RCC 7860 (cell line): Measurements from ENCODE around the gene ANXA4.
"Not testable (repeated sequence)": the region's sequence is repeated elsewhere in the genome, so short reads cannot be mapped to it uniquely, and the experiment has no call there.

Source experiments
- DNase-seq: peaks from one replicate; pipeline ENCODE4 v3.0.0-alpha.2; 2015; ENCODE audit warnings: low spot score
- FAIRE-seq: peaks from 2 replicates; lab custom pipeline; 2012; peaks lifted over from hg19 to GRCh38; lab: Jason Lieb, UNC

Gene ANXA4

DNA sequence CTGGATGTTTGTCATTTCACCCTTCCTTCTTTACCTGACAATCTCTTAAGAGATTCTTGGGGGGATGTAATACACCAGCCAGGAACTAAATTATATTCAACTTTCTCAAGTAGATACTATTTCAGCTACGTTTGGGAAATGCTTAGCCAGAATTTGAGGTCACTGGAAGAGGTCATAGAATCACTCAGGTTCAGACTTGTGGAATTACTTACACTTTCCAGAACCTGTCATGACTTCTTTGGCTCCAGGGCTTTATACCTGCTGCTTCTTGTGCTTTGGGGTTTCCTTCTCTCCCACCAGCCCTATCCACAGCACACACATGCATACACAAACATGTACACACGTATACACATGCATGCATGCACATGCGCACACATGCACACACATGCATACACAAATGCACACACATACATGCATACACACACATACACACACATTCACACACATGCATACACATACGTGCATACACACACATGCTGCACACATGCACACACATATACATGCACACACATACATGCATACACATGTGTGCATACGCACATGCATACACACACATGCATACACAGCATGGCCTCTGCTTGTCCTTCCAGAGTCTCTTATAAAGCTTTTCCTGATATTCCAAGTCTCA, 23.5 kb upstream of the ANXA4 start:
- no peak for FAIRE-seq
- DNase-seq = no peak

DNA sequence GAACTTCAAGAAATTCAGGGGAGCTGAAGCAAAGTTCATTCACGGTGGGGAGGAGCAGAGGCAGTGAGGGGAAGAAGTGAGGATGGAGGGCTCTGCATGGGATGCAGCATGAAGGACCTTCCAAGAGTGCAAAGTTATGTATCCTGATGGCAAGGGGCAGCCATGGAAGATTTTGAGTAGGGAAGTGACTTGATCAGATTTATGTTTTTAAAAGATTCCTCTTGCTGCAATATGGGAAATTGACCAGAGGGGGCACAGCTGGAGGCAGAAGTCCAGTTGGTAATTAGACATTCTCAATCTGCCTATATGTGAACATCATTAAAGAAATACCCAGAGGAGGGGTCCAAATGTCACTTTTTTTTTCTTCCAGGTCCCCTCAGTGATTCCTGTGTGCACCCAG, 21.5 kb upstream of the ANXA4 start:
- no peak for FAIRE-seq
- DNase-seq = no peak

DNA sequence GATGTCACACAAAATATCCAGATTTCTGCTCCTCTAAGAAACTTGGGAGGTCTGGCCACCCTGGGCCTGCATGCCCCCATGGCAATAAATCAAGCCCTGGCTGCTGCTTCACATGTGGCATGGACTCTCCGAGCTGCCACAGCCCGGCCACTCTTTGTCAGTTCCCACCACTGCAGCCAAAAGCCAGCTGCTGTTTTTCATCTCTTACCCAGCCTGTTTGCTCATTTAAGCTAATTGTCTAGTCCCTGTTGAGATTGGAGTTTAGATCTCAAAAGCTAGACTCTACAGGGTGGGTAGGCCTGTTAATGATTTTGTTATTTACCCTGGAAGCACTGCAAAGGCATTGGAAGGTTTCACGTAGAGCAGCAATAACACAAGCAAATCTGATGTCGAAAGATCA, 20.9 kb upstream of the ANXA4 start:
- no peak for FAIRE-seq

DNA sequence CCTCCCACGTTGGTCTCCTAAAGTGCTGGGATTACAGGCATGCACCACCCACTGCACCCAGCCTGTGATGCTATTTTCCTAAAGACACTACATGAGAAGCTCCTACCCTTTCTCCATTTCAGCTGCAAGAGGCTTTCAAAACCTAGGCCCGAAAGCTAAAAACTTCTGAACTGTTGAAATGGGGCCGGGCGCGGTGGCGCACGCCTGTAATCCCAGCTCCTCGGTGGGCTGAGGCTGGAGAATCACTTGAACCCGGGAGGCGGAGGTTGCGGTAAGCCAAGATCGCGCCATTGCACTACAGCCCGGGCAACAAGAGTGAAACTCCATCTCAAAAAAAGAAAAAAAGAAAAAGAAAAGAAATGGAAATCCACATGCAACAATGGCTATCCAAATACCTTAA, 18.1 kb upstream of the ANXA4 start:
- DNase-seq (no peak), FAIRE-seq (no peak)

More for the DNA sequence above, 20.9 kb upstream of the ANXA4 start:
- no peak for DNase-seq

DNA sequence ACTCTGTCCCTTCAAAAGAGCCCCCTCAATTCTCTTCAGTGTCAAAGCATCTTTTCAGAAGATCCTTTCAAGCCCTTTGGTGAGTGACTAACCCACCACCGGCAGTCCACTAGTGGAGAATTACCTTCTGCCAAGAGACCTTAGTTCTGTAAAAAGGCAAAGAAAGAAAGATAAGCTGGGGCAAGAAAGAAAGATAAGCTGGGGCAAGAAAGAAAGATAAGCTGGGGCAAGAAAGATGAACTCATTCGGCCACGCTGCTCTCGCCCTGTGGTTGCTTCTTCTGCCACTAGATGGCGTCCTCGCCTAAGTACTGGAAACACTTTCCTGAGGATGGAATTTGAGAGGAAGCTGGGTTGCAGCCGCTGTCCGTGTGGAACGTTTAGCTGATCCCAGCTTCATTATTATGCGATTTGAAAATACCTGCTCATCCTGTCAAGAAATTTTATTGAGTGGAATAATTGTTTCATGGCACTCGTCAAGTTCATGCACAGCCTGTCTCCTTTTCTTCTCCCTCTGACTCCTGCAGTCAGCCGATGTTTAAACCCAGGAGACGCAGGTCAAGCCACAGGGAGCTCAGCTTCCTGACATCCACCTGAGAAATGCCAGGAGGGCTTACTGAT, 17.3 kb upstream of the ANXA4 start:
- FAIRE-seq = peak; percentile 84
- DNase-seq = peak; percentile 66

DNA sequence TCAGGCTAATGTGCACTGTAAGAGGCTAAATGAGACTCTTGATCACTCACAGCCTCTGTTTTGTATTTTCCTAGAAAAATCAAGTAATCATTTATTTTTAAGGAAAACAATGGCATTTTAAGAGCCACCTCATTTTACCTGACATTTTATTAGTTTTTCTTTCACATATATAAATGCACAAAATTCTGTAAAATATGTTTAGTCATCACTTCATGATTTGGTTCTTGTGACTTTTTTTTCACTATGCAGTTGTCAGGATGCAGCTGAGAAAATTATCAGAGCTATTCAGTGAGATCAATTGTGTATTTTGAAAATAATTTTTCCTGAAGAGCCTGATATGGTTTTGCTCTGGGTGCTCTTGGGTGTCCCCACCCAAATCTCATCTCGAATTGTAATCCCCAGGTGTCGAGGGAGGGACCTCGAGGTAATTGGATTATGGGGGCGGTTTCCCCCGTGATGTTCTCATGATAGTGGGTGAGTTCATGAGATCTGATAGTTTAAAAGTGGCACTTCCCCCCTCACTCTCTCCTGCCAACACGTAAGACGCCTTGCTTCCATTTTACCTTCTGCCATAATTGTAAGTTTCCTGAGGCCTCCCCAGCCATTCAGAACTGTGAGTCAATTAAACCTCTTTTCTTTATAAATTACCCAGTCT, 16.1 kb upstream of the ANXA4 start:
- DNase-seq (no peak), FAIRE-seq (no peak)

DNA sequence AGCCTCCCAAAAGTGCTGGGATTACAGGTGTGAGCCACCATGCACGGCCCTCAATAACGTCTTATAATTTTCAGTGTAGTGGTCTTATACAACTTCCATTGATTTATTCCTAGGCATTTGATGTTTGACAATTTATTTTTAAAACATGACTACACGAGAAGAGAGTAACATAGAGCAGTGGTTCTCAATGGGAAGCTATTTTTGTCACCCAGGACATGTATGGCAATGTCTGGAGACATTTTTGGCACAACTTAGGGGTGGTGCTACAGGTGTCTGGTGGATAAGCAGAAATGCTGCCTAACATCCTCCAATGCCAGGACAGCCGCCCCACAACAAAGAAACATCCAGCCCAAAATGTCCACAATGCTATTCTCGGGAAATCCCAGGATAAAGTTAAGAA, 12.7 kb upstream of the ANXA4 start:
- DNase-seq (no peak), FAIRE-seq (no peak)

DNA sequence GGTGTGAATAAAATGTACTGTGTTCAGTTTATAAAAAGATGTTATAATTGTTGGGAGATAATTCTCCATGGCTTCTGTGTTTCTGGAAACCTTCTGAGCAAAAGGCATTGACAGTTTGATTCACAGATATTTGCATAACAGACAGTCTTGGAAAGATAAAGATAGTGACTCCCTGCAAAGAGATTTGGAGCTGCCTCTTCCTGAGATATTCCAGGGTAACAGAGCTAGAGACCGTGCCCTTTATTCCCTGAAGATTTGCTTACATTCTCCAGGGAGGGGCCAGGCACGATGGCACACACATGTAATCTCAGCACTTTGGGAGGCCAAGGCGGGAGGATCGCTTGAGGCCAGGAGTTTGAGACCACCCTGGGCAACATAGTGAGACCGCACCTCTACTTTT, 12.2 kb upstream of the ANXA4 start:
- no peak for DNase-seq
- no peak for FAIRE-seq

DNA sequence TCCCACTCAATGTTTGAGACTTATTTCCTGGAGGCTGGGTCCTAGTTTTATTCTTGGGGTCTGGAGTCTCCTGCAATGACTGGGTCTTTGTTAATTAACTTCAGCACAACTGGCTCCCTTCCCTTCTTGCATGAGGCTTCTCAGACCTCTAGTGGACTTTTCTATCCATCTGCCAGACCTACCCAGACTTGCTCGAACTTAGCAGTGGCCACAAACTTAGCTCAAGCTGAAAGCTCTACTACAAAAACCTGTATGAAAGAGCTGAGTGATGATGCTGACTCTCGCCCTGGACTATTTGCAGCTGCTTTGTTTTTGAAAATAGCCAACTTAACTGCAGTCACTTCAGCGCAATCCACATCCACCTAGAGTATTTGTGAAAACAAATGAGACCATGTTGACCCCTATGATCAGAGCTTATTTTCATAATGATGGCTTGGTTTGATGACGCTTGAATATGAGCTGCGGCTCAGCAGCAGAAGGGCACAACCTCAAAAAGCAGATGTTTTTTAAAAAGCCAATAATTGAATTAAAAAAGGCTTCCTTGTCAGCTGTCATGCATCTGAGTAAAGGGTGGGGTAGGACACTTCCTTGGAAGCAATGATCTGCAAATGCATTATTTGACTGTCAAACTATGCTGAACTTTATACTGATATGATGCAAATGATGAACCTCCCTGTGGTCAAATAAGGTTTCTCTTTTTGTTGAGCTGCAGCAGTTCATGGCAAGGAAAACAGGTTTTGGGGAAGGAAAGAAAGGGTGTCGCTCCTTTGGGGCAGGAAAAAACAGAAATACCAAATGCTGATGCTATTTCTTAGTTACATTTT, 10.6 kb upstream of the ANXA4 start:
- FAIRE-seq (no peak), DNase-seq (no peak)

DNA sequence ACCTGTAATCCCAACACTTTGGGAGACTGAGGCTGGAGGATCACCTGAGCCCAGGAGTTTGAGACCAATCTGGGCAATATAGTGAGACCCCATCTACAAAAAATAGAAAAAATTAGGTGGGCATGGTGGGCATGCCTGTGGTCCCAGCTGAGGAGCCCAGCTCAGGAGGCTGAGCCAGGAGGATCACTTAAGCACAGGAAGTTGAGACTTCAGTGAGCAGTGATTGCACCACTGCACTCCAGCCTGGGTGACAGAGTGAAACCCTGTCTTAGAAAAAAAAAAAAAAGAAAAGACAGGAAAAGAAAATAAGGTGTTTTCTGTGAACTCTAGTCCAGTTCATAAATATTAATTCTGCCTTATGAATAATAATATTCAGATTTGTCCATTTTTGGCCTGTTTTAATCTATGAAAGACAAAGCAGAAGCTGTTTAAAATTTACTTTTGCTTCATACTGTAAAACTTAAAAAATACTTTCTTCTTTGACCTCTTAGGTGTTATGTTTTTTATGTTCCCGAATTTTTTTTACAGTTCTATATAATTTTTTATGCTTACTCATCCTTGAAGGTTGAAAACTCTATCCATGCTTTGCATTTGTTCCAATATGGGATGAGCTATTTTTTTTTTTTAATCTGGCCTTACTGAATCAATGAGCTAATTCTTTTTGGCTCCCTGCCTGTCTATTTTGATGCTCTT, 8.4 kb upstream of the ANXA4 start:
- FAIRE-seq (no peak), DNase-seq (no peak)

DNA sequence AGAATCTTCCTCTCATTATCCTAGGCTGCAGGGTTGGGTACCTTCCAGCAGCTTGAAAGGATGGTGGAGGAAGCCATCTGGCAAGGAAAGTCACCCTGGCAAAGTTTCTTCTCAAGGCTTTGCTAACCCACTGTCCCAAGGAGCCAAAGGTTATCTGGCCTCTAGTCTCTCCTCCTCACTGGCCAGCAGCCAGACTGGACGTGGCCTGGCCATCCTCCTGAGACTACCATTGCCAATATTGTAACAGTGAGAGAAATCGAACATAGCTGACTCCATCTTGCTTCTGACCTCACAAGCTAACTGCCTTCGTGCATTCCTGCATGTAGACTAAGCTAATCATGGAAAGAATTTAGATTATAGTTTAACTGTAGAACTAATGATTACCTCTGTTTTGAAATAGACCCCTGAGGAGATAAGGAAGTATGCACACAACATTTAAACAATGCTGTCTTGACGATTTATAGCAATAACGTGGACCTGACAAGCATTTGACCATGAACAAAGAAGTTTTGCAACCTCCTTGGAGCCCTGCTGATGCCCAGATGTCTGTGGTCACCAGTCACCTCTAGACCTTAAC, 7.8 kb upstream of the ANXA4 start:
- DNase-seq = peak; percentile 76
- peak; percentile 91 for FAIRE-seq

DNA sequence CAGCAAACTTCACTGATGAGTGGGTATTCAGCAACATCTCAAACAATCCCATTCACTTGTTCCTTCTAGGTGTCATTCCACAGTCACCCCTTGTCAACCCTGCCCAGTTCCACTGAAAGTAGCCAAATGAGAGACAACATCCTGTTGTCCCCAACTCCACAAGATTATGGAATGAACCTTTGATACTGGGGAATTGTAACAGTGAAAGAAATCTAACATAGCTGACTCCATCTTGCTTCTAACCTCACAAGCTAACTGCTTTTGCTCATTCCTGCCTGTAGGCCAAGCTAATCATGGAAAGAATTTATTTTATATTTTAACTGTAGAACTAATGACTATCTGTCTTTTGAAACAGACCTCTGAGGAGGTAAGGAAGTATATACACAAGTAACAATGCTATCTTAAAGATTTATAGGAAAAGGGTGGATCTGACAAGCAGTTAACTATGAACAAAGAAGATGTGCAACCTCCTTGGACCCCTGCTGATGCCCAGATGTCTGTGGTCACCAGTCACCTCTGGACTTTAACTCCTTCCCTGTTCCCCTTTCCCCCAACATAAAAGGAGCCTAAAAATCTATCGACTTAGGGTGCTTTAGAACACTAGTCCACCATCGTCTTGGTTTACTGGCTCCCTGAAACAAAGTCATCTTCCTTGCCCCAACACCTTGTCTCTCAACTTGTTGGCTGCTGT, 6.9 kb upstream of the ANXA4 start:
- DNase-seq (no peak), FAIRE-seq (no peak)

DNA sequence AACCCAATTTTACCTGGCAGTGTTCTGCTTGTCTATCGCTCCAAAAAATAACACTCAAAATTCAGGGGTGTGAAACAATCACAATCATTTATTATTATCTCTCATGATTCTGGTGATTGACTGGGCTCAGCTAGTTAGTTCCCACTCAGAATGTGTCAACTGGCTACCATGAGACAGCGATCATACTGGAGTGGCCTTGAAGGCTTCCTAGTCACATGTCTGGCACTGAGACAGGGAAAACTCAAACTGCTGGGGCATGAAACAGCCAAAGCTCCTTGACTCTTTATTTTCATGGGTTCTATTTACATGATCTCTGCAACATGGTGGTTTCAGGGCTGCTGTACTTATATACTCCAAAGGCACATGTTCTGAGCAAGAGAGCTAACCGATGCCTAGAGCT, 6.2 kb upstream of the ANXA4 start:
- FAIRE-seq = no peak
- DNase-seq = no peak

DNA sequence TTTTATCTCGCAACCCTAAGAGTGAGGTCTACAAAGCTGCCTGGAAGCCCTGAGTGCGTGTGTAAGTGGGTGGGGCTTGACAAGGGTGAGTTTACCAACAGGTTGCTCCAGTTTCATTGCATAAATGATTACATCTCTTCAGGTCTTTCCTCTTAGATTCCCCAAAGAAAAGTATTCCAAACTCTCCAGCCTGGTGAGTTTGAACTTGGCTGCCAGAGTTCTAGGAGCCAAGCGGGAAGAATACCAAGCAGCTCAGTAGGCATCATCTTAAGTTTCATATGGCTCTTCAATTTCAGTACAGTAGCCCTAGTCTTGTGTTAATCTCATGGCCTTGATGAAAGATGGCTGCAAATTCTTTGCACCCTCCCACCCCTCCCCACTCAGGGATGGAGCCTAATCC, 3.8 kb upstream of the ANXA4 start:
- FAIRE-seq = not testable (repeated sequence)

DNA sequence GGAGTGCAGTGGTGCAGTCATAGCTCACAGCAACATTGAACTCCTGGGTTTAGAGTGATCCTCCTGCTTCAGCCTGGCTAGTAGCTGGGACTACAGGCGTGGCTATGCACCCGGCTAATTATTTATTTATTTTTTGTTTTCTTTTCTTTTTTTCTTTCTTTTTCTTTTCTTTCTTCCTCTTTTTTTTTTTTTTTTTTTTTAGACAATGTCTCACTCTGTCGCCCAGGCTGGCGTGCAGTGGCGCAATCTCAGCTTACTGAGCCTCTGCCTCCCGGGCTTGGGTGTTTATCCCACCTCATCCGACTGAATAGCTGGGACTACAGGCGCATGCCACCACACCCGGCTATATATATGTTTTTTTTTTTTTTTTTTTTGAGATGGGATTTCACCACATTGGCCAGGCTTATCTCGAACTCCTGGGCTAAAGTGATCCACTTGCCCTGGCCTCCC, 1.4 kb upstream of the ANXA4 start:
- FAIRE-seq = no peak

More for the DNA sequence above, 3.8 kb upstream of the ANXA4 start:
- DNase-seq = not testable (repeated sequence)

DNA sequence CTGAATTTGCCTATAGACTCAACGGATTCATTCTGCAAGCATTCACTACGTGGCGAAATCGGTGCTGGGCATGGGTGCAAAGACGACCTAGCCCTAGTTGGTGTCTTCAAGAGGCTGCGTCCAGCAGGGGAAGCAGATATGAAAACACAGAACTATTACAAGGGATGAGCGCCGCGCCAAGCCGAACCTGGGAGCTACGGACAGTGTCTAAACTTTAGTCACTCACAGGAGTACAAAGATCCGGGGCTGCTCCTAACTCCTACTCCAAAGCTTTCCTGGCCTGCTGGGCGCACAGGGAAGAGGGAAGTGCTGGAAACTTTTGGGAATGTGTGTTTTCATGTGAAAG, 732 bp upstream of the ANXA4 start:
- DNase-seq (peak; percentile 73), FAIRE-seq (peak; percentile 17)

More for the DNA sequence above, 1.4 kb upstream of the ANXA4 start:
- DNase-seq = no peak

DNA sequence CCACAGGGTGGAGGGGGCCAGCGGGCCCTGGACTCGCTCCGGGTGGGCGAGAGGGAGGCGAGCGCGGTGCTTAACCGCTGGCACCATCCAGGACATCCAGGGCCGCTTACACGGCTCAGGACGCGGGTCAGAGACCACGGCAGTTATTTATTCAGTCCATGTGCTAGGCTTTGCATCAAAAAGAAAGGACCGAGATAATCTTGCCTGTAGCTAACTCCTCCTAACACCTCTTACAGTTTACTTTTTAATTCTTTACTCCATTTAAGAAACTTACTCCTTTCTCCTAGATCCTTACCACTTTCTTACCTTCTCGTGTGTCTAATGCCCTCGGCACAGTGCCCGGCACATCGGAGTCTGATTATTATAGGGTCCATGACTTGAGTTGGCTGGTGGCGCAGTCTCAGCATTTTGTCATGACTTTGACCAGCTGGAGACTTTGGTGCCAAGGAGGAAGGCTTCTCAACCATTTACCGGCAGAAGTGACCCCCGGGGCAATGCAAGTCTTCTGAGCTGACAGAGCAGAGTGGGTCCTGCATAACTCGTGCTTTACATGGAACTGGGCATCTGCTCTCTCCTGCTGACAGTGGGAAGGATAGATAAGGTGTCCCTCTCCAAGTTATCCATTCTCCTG, 503 bp downstream of the ANXA4 start:
- no peak for FAIRE-seq
- DNase-seq = no peak

DNA sequence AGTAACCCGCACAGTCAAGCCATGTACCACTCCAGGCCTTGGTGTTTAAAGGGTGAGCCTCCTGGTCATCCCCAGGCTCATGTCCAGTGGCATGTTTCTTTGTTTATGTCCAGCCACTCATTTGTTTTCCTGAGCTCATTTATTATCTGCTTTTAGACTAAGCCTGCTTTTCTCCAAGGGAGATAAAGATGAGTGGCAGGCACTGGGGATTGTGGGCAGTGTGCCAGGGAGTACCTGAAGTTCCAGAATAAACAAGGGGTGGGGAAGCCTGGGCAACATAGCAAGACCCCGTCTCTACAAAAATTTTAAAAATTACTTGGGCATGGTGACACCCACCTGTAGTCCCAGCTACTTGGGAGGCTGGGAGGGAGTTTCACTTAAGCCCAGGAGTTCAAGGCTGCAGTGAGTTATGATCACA, 1.9 kb downstream of the ANXA4 start:
- DNase-seq = no peak
- no peak for FAIRE-seq

DNA sequence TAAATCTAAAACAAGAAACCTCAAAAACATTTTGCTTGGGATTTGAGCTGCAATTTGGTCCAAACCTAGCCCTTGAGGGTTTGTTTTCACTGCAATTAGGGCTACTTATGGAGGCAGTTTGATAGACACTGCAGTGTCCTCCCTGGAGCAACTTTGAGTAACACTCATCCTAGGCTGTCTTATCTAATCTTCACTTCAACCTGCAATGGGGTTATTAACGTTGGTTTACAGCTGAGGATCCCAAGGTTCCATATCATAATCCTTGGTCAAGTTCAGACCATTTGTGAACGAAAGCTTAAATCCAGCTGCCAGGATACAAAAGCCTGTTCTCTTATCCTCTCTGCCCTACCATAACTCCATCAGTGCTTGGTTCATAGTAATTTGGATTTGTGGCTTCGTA, 2.5 kb downstream of the ANXA4 start:
- DNase-seq (no peak), FAIRE-seq (no peak)

DNA sequence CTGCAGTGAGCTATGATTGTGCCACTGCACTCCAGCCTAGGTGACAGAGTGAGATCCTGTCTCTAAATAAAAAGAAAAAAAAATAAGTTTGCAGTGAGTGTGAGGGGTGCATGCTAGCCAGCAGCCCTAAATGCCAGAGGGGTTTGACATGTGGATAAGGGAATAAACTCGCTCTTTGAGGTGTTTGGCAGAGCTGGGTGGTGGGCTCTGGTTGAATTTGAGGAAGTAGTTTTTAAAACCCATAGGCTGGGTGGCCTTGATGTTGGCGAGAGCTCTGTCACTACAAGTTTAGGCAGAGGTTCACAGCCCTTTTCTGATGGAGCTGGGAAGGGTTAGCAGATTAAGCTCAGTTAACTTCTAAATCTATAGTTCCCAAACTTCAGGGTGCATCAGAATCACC, 3.1 kb downstream of the ANXA4 start:
- FAIRE-seq = no peak
- no peak for DNase-seq
